RWPE2 (cell line): Measurements from ENCODE around the gene ZDHHC20.

Experiments used
- ATAC-seq: fragments of 200-7000 bp; cut with Tn5 transposase; 3 replicates; pipeline ENCODE4 v1.9.1; 2021; ENCODE audit warnings: low read depth
- DNase-seq: peaks from one replicate; pipeline ENCODE4 v3.0.0-alpha.2; 2020; ENCODE audit warnings: low spot score
- H3K27ac ChIP-seq: fragments of 450-650 bp; 2 replicates; pipeline ENCODE4 v1.5.1; 2017; ENCODE audit warnings: mild to moderate bottlenecking; ENCODE audit not compliant: poor library complexity, severe bottlenecking
- H3K27me3 ChIP-seq: fragments of 250-450 bp; sonication (Bioruptor Pico); 2 replicates; pipeline ENCODE4 v1.5.1; 2021; ENCODE audit warnings: mild to moderate bottlenecking, moderate library complexity; ENCODE audit not compliant: insufficient read depth, poor library complexity, severe bottlenecking
- H3K36me3 ChIP-seq: fragments of 250-450 bp; sonication (Bioruptor Pico); 2 replicates; pipeline ENCODE4 v1.5.1; 2020; ENCODE audit warnings: low read depth, mild to moderate bottlenecking, moderate library complexity
- H3K4me1 ChIP-seq: fragments of 250-450 bp; sonication (Bioruptor Pico); 2 replicates; pipeline ENCODE4 v1.5.1; 2021; ENCODE audit warnings: mild to moderate bottlenecking, moderate library complexity; ENCODE audit not compliant: insufficient read depth, poor library complexity, severe bottlenecking
- H3K4me3 ChIP-seq: fragments of 250-450 bp; sonication (Bioruptor Pico); 2 replicates; pipeline ENCODE4 v1.5.1; 2021; ENCODE audit warnings: mild to moderate bottlenecking, moderate library complexity; ENCODE audit not compliant: severe bottlenecking
- H3K9me3 ChIP-seq: fragments of 250-450 bp; sonication (Bioruptor Pico); 2 replicates; pipeline ENCODE4 v1.5.1; 2021; ENCODE audit warnings: mild to moderate bottlenecking, moderate library complexity; ENCODE audit not compliant: severe bottlenecking
- TF ChIP-seq, protein P1 (sequence below): fragments of 450-650 bp; IDR thresholded peaks from one replicate; pipeline ENCODE4 v1.5.1; 2017; ENCODE audit warnings: mild to moderate bottlenecking, moderate library complexity; ENCODE audit not compliant: poor library complexity, severe bottlenecking

ZDHHC20 gene

GRCh38 chr13:21461131-21461530 lies 2.0 kb upstream of the ZDHHC20 start:
- H3K27ac ChIP-seq: no peak overlapping the region
- ATAC-seq: no peak

DNA sequence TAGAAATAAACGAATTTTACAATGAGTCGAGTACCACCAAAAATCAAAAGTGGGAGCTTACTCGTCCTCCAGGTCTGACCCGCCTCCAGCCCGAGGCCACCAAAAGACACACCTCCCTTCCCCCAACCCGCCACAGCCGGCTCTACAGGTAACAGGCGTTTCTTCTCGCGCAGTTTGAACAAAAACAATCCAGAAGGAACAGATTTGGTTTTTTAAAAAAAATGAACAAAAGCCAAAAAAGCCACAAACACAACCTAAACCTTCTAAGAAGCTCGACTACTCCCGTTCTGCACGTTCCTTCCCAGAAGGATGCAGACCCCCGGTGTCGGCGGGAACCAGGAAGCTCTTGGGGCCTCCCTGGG lies 671 bp downstream of the ZDHHC20 start:
- ATAC-seq (peak; percentile 47), DNase-seq (peak; percentile 69)
- TF ChIP-seq, protein P1, sequence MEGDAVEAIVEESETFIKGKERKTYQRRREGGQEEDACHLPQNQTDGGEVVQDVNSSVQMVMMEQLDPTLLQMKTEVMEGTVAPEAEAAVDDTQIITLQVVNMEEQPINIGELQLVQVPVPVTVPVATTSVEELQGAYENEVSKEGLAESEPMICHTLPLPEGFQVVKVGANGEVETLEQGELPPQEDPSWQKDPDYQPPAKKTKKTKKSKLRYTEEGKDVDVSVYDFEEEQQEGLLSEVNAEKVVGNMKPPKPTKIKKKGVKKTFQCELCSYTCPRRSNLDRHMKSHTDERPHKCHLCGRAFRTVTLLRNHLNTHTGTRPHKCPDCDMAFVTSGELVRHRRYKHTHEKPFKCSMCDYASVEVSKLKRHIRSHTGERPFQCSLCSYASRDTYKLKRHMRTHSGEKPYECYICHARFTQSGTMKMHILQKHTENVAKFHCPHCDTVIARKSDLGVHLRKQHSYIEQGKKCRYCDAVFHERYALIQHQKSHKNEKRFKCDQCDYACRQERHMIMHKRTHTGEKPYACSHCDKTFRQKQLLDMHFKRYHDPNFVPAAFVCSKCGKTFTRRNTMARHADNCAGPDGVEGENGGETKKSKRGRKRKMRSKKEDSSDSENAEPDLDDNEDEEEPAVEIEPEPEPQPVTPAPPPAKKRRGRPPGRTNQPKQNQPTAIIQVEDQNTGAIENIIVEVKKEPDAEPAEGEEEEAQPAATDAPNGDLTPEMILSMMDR: no peak
- H3K36me3 ChIP-seq: 0 out of 2 replicates have a peak, but pooled peaks cover 4% of the 10 kb centered on the region
- H3K4me1 ChIP-seq: peaks cover 4% of the 10 kb centered on the region
- H3K27me3 ChIP-seq: no peaks in the 10 kb centered on the region
- H3K27ac ChIP-seq: peak overlapping the region; percentile 77
- H3K9me3 ChIP-seq: no peaks in the 10 kb centered on the region
- peak overlapping the region; percentile 99 for H3K4me3 ChIP-seq

More at GRCh38 chr13:21461131-21461530, 2.0 kb upstream of the ZDHHC20 start:
- Histone ChIP-seq H3K4me3 (no peak overlapping the region), H3K36me3 (no peaks in the 10 kb centered on the region), H3K27me3 (no peaks in the 10 kb centered on the region), H3K4me1 (peaks cover 4% of the 10 kb centered on the region), H3K9me3 (no peaks in the 10 kb centered on the region)
- DNase-seq: no peak
- TF ChIP-seq, protein P1: no peak

DNA sequence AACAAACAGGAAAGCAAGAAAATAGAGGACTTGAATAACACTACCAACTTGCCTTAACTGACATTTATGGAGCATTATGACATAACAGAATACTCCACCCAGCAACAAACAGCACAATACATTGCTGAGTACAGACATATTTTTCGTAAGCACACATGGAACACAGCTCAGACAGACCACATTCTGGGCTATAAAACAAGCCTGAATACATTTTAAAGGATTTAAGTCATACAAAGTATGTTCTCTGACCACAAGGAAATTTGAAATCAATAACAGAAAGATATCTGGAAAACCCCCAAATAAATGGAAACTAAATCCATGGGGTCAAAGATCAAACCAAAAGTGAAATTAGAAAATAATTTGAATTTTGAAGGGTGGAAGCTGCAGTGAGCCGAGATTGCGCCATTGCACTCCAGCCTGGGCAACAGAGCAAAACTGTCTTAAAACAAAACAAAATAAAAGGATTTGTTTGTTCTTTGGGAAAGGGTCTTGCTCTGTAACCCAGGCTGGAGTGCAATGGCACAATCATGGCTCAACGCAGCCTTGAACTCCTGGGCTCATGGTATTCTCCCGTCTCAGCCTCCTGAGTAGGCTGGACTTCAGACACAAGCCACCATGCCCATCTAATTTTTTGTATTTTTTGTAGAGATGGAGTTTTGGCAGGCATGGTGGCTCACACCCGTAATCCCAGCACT lies 5.6 kb downstream of the ZDHHC20 start:
- no peak for DNase-seq
- TF ChIP-seq, protein P1: no peak
- Histone ChIP-seq H3K4me1 (peaks cover 4% of the 10 kb centered on the region), H3K36me3 (0 out of 2 replicates have a peak, but pooled peaks cover 9% of the 10 kb centered on the region), H3K27me3 (no peaks in the 10 kb centered on the region), H3K4me3 (no peak overlapping the region), H3K9me3 (no peaks in the 10 kb centered on the region), H3K27ac (no peak overlapping the region)
- ATAC-seq: no peak

DNA sequence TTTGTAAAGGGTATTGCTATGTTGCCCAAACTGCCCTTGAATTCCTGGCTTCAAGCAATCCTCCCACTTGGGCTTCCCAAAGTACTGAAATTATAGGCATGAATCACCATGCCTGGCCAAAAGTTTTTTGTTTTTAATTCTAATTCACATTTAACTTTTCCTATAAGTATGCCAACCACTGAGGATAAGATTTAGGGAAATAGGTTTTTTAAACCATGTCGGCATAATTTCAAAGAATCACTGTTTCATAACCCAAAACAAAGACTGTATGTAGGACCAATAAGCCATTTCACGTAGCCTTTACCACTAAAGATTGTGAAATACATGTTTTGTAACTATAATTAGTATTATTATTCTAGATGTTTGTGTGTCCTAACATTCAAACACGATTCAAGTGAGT lies 8.2 kb downstream of the ZDHHC20 start:
- no peak overlapping the region for H3K4me3 ChIP-seq
- ATAC-seq (no peak), DNase-seq (no peak)
- TF ChIP-seq, protein P1: no peak
- H3K4me1 ChIP-seq: no peaks in the 10 kb centered on the region
- H3K36me3 ChIP-seq: 0 out of 2 replicates have a peak, but pooled peaks cover 9% of the 10 kb centered on the region
- H3K9me3 ChIP-seq: no peaks in the 10 kb centered on the region
- no peaks in the 10 kb centered on the region for H3K27me3 ChIP-seq
- H3K27ac ChIP-seq: no peak overlapping the region

GRCh38 chr13:21446656-21447055 lies 12.4 kb downstream of the ZDHHC20 start:
- Histone ChIP-seq H3K27me3 (no peaks in the 10 kb centered on the region), H3K4me1 (peaks cover 6% of the 10 kb centered on the region), H3K9me3 (no peaks in the 10 kb centered on the region), H3K4me3 (no peak overlapping the region), H3K36me3 (0 out of 2 replicates have a peak, but pooled peaks cover 2% of the 10 kb centered on the region), H3K27ac (no peak overlapping the region)
- TF ChIP-seq, protein P1: no peak
- no peak for DNase-seq
- ATAC-seq: no peak
